Measurements from ENCODE around the gene FSTL4. TPM values are rescaled to one million over a fixed set of nuclear protein-coding genes. Genes with fewer than 3 reads are reported as not detected.
A peak's percentile ranks its signal among the peaks of the same experiment; 100 is the strongest.

Gene FSTL4
- total and polyA plus RNA-seq, 2 of the 13 experiments (the other 11 are each of a cell fraction or from before 2014, with no cell fraction given), result 2.1 to 3.0 TPM

DNA sequence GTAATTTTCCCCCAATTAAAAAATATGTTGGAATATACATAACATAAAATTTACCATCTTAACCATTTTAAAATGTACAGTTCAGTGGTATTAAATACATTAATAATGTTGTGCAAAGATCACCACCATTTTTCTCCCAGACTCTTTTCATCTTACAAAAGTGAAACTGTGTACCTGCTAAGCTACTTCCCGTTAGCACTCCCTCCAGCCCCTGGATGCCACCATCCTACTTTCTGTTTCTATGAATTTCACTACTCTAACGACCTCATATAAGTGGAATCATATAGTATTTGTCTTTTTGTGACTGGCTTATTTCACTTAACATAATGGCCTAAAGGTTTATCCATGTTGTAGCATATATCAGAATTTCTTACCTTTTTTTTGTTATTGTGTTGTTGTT, 447.6 kb downstream of the FSTL4 start:
- Histone ChIP-seq H3K4me1 (ENCODE audit: insufficient read depth, low read length) (no peaks in the 10 kb centered on the region), H3K4me3 (replicated peaks in 1 of 3; ENCODE audit: insufficient read depth in 1 of 3, low read depth in 2 of 3, low read length in 3 of 3) (no peak overlapping the region), H3K4me2 (ENCODE audit: low read depth, low read length) (no peak overlapping the region), H3K36me3 (replicated peaks in 1 of 2; ENCODE audit: control insufficient read depth in 1 of 2, insufficient read depth in 2 of 2, low read length in 2 of 2) (no peaks in the 10 kb centered on the region), H3K79me2 (ENCODE audit: insufficient read depth, low read length) (no peaks in the 10 kb centered on the region), H3K27me3 (ENCODE audit: control insufficient read depth in 1 of 2, insufficient read depth in 2 of 2, low read length in 2 of 2) (no peaks in the 10 kb centered on the region), H4K20me1 (ENCODE audit: insufficient read depth, low read length) (no peaks in the 10 kb centered on the region), H2AFZ (ENCODE audit: low read length) (no peak overlapping the region), H3K27ac (ENCODE audit: extremely low read length, insufficient read depth, low read length) (no peak overlapping the region), H3K9ac (ENCODE audit: insufficient read depth, low read depth, low read length) (no peak overlapping the region), H3K9me3 (ENCODE audit: low read length) (no peaks in the 10 kb centered on the region)
- CTCF ChIA-PET (ENCODE audit: low intra/inter-chr PET ratio, low total read pairs), result no interaction called here
- ATAC-seq (no peak), DNase-seq (ENCODE audit: low spot score) (no peak), FAIRE-seq (no peak)
- WGBS (ENCODE audit: low lambda C conversion rate), result 17% methylated on average over 2 of the region's 2 CpGs
- TF ChIP-seq AHR (CRISPR knock-in tag; IDR thresholded peaks at IDR 0.05) (no peak), PCBP1 (IDR thresholded peaks at IDR 0.05; ENCODE audit: borderline replicate concordance, low read depth, low read length) (no peak), XRCC5 (optimal IDR thresholded peaks at IDR 0.05; ENCODE audit: low read length) (no peak)
- TF ChIP-seq, protein P1, sequence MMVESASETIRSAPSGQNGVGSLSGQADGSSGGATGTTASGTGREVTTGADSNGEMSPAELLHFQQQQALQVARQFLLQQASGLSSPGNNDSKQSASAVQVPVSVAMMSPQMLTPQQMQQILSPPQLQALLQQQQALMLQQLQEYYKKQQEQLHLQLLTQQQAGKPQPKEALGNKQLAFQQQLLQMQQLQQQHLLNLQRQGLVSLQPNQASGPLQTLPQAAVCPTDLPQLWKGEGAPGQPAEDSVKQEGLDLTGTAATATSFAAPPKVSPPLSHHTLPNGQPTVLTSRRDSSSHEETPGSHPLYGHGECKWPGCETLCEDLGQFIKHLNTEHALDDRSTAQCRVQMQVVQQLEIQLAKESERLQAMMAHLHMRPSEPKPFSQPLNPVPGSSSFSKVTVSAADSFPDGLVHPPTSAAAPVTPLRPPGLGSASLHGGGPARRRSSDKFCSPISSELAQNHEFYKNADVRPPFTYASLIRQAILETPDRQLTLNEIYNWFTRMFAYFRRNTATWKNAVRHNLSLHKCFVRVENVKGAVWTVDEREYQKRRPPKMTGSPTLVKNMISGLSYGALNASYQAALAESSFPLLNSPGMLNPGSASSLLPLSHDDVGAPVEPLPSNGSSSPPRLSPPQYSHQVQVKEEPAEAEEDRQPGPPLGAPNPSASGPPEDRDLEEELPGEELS (CRISPR knock-in tag; IDR thresholded peaks at IDR 0.05), result no peak
- in situ Hi-C loops (cut with HindIII; ENCODE audit: extremely low pct_ligation_motif_present, low pct_unique_long_range_greater_than_20kb), result no loop called here
- BruUV-seq (replicated peaks), result no TSS peak
- POLR2A ChIA-PET, result no interaction called here
- intact Hi-C loops (cut with micrococcal nuclease; ENCODE audit: unreplicated experiment), result no loop called here

DNA sequence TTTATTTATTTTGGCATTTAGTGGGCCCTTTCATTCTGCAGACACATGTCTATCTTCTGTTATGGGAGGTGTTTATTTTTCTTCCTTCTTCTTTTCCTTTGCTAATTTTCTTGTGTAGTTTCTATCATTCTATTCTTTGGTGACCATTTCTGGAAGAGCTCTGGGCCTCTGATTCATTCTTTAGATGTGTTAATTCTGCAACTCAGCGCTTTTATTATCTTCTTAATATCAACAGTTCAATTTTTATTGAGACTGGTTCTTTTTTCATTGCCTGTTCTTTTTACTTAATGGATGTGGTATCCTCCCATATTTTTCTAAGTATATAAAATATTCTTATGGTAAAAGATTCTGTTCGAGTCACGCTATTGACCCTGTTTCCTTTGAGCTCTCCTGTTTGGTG, 448.5 kb downstream of the FSTL4 start:
- Histone ChIP-seq H3K79me2 (ENCODE audit: insufficient read depth, low read length) (no peaks in the 10 kb centered on the region), H3K9me3 (ENCODE audit: low read length) (no peaks in the 10 kb centered on the region), H3K27me3 (ENCODE audit: control insufficient read depth in 1 of 2, insufficient read depth in 2 of 2, low read length in 2 of 2) (no peaks in the 10 kb centered on the region), H3K27ac (ENCODE audit: extremely low read length, insufficient read depth, low read length) (no peak overlapping the region), H4K20me1 (ENCODE audit: insufficient read depth, low read length) (no peaks in the 10 kb centered on the region), H2AFZ (ENCODE audit: low read length) (no peak overlapping the region), H3K36me3 (replicated peaks in 1 of 2; ENCODE audit: control insufficient read depth in 1 of 2, insufficient read depth in 2 of 2, low read length in 2 of 2) (no peaks in the 10 kb centered on the region), H3K4me2 (ENCODE audit: low read depth, low read length) (no peak overlapping the region), H3K9ac (ENCODE audit: insufficient read depth, low read depth, low read length) (no peak overlapping the region), H3K4me1 (ENCODE audit: insufficient read depth, low read length) (no peaks in the 10 kb centered on the region), H3K4me3 (replicated peaks in 1 of 3; ENCODE audit: insufficient read depth in 1 of 3, low read depth in 2 of 3, low read length in 3 of 3) (no peak overlapping the region)
- no peak for FAIRE-seq
- no peak for DNase-seq (ENCODE audit: low spot score)
- ATAC-seq, result no peak
- POLR2A ChIA-PET, result no interaction called here
- intact Hi-C loops (cut with micrococcal nuclease; ENCODE audit: unreplicated experiment), result no loop called here
- WGBS (ENCODE audit: low lambda C conversion rate), result 19% methylated on average over 3 of the region's 3 CpGs
- CTCF ChIA-PET (ENCODE audit: low intra/inter-chr PET ratio, low total read pairs), result no interaction called here
- no TSS peak for BruUV-seq (replicated peaks)
- in situ Hi-C loops (cut with HindIII; ENCODE audit: extremely low pct_ligation_motif_present, low pct_unique_long_range_greater_than_20kb), result no loop called here
- TF ChIP-seq TBX2 (CRISPR knock-in tag; IDR thresholded peaks at IDR 0.05; ENCODE audit: borderline replicate concordance) (no peak), NR3C1 (CRISPR knock-in tag; IDR thresholded peaks at IDR 0.05) (no peak), SALL2 (CRISPR knock-in tag; IDR thresholded peaks at IDR 0.05) (no peak), NR1H2 (CRISPR knock-in tag; IDR thresholded peaks at IDR 0.05; ENCODE audit: borderline replicate concordance, low read depth) (no peak), ELF4 (CRISPR knock-in tag; IDR thresholded peaks at IDR 0.05; ENCODE audit: borderline replicate concordance) (no peak), MAFF (IDR thresholded peaks at IDR 0.05; ENCODE audit: low read depth, low read length) (0 out of 2 replicates have a peak, but pooled peaks have one; percentile 16), ZBTB8A (CRISPR knock-in tag; IDR thresholded peaks at IDR 0.05; ENCODE audit: borderline replicate concordance, low read depth) (no peak), HNRNPK (IDR thresholded peaks at IDR 0.05; ENCODE audit: low read depth, low read length, poor library complexity, severe bottlenecking) (no peak), ZNF564 (CRISPR knock-in tag; IDR thresholded peaks at IDR 0.05) (no peak), ZNF563 (CRISPR knock-in tag; IDR thresholded peaks at IDR 0.05) (no peak)
- TF ChIP-seq, protein P2, sequence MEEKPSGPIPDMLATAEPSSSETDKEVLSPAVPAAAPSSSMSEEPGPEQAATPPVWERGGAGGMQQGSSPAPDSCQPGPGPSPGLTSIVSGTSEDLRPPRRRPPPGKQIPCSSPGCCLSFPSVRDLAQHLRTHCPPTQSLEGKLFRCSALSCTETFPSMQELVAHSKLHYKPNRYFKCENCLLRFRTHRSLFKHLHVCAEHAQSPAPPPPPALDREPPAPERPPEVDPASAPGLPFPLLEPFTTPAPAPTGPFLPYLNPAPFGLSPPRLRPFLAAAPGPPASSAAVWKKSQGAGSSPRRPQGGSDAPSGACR (CRISPR knock-in tag; IDR thresholded peaks at IDR 0.05), result no peak
- TF ChIP-seq, protein P3, sequence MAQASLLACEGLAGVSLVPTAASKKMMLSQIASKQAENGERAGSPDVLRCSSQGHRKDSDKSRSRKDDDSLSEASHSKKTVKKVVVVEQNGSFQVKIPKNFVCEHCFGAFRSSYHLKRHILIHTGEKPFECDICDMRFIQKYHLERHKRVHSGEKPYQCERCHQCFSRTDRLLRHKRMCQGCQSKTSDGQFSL (CRISPR knock-in tag; IDR thresholded peaks at IDR 0.05), result no peak
- TF ChIP-seq, protein P4, sequence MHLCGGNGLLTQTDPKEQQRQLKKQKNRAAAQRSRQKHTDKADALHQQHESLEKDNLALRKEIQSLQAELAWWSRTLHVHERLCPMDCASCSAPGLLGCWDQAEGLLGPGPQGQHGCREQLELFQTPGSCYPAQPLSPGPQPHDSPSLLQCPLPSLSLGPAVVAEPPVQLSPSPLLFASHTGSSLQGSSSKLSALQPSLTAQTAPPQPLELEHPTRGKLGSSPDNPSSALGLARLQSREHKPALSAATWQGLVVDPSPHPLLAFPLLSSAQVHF (CRISPR knock-in tag; IDR thresholded peaks at IDR 0.05), result no peak

All from HepG2 (cell line).